IPS-15b (cell line): Measurements from ENCODE around the gene DCC.

Experiments
- H3K27me3 ChIP-seq: one replicate; pipeline ENCODE4 v1.6.1; 2013; ENCODE audit warnings: low read length; ENCODE audit not compliant: control insufficient read depth, insufficient read depth
- H3K36me3 ChIP-seq: one replicate; pipeline ENCODE4 v1.6.1; 2013; ENCODE audit warnings: low read length; ENCODE audit not compliant: control insufficient read depth, insufficient read depth
- H3K4me1 ChIP-seq: one replicate; pipeline ENCODE4 v1.6.1; 2013; ENCODE audit warnings: mild to moderate bottlenecking, low read length; ENCODE audit not compliant: control insufficient read depth, insufficient read depth
- H3K4me3 ChIP-seq: one replicate; pipeline ENCODE4 v1.5.1; 2013; ENCODE audit warnings: low read depth, low read length
- H3K9ac ChIP-seq: one replicate; pipeline ENCODE4 v1.6.1; 2013; ENCODE audit warnings: low read depth, mild to moderate bottlenecking, low read length
- H3K9me3 ChIP-seq: one replicate; pipeline ENCODE4 v1.6.1; 2013; ENCODE audit warnings: mild to moderate bottlenecking, low read length; ENCODE audit not compliant: control insufficient read depth, insufficient read depth

DCC gene

GRCh38 chr18:53402670-53403069 is 1062.7 kb downstream of the DCC start:
- Histone ChIP-seq H3K4me1 (no peaks in the 10 kb centered on the region), H3K36me3 (no peaks in the 10 kb centered on the region), H3K4me3 (no peak overlapping the region), H3K9me3 (no peaks in the 10 kb centered on the region), H3K9ac (no peak overlapping the region), H3K27me3 (no peaks in the 10 kb centered on the region)

GRCh38 chr18:53408271-53408670 is 1068.3 kb downstream of the DCC start:
- Histone ChIP-seq H3K4me1 (no peaks in the 10 kb centered on the region), H3K27me3 (no peaks in the 10 kb centered on the region), H3K36me3 (no peaks in the 10 kb centered on the region), H3K9ac (no peak overlapping the region), H3K9me3 (no peaks in the 10 kb centered on the region), H3K4me3 (no peak overlapping the region)

GRCh38 chr18:53411511-53411910 is 1071.5 kb downstream of the DCC start:
- Histone ChIP-seq H3K36me3 (no peaks in the 10 kb centered on the region), H3K27me3 (no peaks in the 10 kb centered on the region), H3K9me3 (no peaks in the 10 kb centered on the region), H3K9ac (no peak overlapping the region), H3K4me3 (no peak overlapping the region), H3K4me1 (no peaks in the 10 kb centered on the region)

GRCh38 chr18:53417003-53417402 is 1077.0 kb downstream of the DCC start:
- Histone ChIP-seq H3K9me3 (no peaks in the 10 kb centered on the region), H3K4me3 (no peak overlapping the region), H3K4me1 (no peaks in the 10 kb centered on the region), H3K9ac (no peak overlapping the region), H3K36me3 (no peaks in the 10 kb centered on the region), H3K27me3 (no peaks in the 10 kb centered on the region)

- H3K27me3 ChIP-seq: no peaks in the 10 kb centered on the region
- H3K9me3 ChIP-seq: no peaks in the 10 kb centered on the region
- H3K36me3 ChIP-seq: no peaks in the 10 kb centered on the region
- H3K4me3 ChIP-seq: no peak overlapping the region
- H3K4me1 ChIP-seq: no peaks in the 10 kb centered on the region
- H3K9ac ChIP-seq: no peak overlapping the region
Observed at GRCh38 chr18:53421869-53422268, 1081.9 kb downstream of the DCC start.

GRCh38 chr18:53422896-53423295 is 1082.9 kb downstream of the DCC start:
- H3K4me3 ChIP-seq: no peak overlapping the region
- no peaks in the 10 kb centered on the region for H3K27me3 ChIP-seq
- H3K9me3 ChIP-seq: no peaks in the 10 kb centered on the region
- no peaks in the 10 kb centered on the region for H3K4me1 ChIP-seq
- H3K36me3 ChIP-seq: no peaks in the 10 kb centered on the region
- H3K9ac ChIP-seq: no peak overlapping the region

GRCh38 chr18:53426666-53427184 is 1086.7 kb downstream of the DCC start:
- no peaks in the 10 kb centered on the region for H3K9me3 ChIP-seq
- H3K27me3 ChIP-seq: no peaks in the 10 kb centered on the region
- H3K4me3 ChIP-seq: no peak overlapping the region
- H3K4me1 ChIP-seq: no peaks in the 10 kb centered on the region
- H3K36me3 ChIP-seq: no peaks in the 10 kb centered on the region
- H3K9ac ChIP-seq: no peak overlapping the region

- Histone ChIP-seq H3K9ac (no peak overlapping the region), H3K4me1 (no peaks in the 10 kb centered on the region), H3K36me3 (no peaks in the 10 kb centered on the region), H3K4me3 (no peak overlapping the region), H3K9me3 (no peaks in the 10 kb centered on the region), H3K27me3 (no peaks in the 10 kb centered on the region)
Observed at GRCh38 chr18:53441761-53442414, 1101.9 kb downstream of the DCC start.

- Histone ChIP-seq H3K4me1 (no peaks in the 10 kb centered on the region), H3K4me3 (no peak overlapping the region), H3K9ac (no peak overlapping the region), H3K9me3 (no peaks in the 10 kb centered on the region), H3K27me3 (no peaks in the 10 kb centered on the region), H3K36me3 (no peaks in the 10 kb centered on the region)
Observed at GRCh38 chr18:53442415-53442783, 1102.4 kb downstream of the DCC start.

GRCh38 chr18:53443336-53443735 is 1103.3 kb downstream of the DCC start:
- H3K36me3 ChIP-seq: no peaks in the 10 kb centered on the region
- no peak overlapping the region for H3K4me3 ChIP-seq
- H3K4me1 ChIP-seq: no peaks in the 10 kb centered on the region
- no peaks in the 10 kb centered on the region for H3K27me3 ChIP-seq
- no peak overlapping the region for H3K9ac ChIP-seq
- H3K9me3 ChIP-seq: no peaks in the 10 kb centered on the region

GRCh38 chr18:53443831-53444230 is 1103.8 kb downstream of the DCC start:
- no peak overlapping the region for H3K4me3 ChIP-seq
- H3K36me3 ChIP-seq: no peaks in the 10 kb centered on the region
- H3K9me3 ChIP-seq: no peaks in the 10 kb centered on the region
- no peak overlapping the region for H3K9ac ChIP-seq
- no peaks in the 10 kb centered on the region for H3K27me3 ChIP-seq
- no peaks in the 10 kb centered on the region for H3K4me1 ChIP-seq

- no peaks in the 10 kb centered on the region for H3K27me3 ChIP-seq
- H3K4me1 ChIP-seq: no peaks in the 10 kb centered on the region
- H3K9me3 ChIP-seq: no peaks in the 10 kb centered on the region
- no peak overlapping the region for H3K9ac ChIP-seq
- no peak overlapping the region for H3K4me3 ChIP-seq
- no peaks in the 10 kb centered on the region for H3K36me3 ChIP-seq
Observed at GRCh38 chr18:53451902-53452301, 1111.9 kb downstream of the DCC start.
